Neutrophil (primary cell): ENCODE data around the gene NAT9.

Source experiments
- H3K27ac ChIP-seq: fragments of 200-600 bp; sonication (generic); 2 replicates; pipeline ENCODE4 v1.5.1; 2016; ENCODE audit warnings: mild to moderate bottlenecking, moderate library complexity
- H3K27me3 ChIP-seq: fragments of 200-600 bp; sonication (generic); 2 replicates; pipeline ENCODE4 v1.6.0; 2016; ENCODE audit warnings: mild to moderate bottlenecking
- H3K36me3 ChIP-seq: fragments of 200-600 bp; sonication (generic); 2 replicates; pipeline ENCODE4 v1.5.1; 2017
- H3K4me1 ChIP-seq, 2 experiments: fragments of 200-600 bp in 1 of 2; sonication (generic) in 1 of 2; 1 replicate in 1 of 2; 2 replicates in 1 of 2; pipeline versions ENCODE4 v1.5.1 to v1.6.1; 2013 to 2016; ENCODE audit warnings: low read depth in 1 of 2, low read length in 1 of 2, mild to moderate bottlenecking in 1 of 2, moderate library complexity in 1 of 2; ENCODE audit not compliant: control insufficient read depth in 1 of 2, insufficient read depth in 1 of 2
- H3K4me3 ChIP-seq, 2 experiments: fragments of 200-600 bp in 1 of 2; sonication (generic) in 1 of 2; 1 replicate in 1 of 2; 2 replicates in 1 of 2; pipeline ENCODE4 v1.5.1; 2013 to 2016; ENCODE audit warnings: low read depth in 1 of 2, low read length in 1 of 2, mild to moderate bottlenecking in 1 of 2, moderate library complexity in 1 of 2
- H3K9me3 ChIP-seq: fragments of 200-600 bp; sonication (generic); 2 replicates; pipeline ENCODE4 v1.5.1; 2016
- TF ChIP-seq, protein P1 (sequence below): fragments of 200-600 bp; sonication (generic); IDR thresholded peaks from 2 replicates; pipeline ENCODE4 v1.5.1; 2016; ENCODE audit warnings: antibody characterized with exemption

The NAT9 gene

DNA sequence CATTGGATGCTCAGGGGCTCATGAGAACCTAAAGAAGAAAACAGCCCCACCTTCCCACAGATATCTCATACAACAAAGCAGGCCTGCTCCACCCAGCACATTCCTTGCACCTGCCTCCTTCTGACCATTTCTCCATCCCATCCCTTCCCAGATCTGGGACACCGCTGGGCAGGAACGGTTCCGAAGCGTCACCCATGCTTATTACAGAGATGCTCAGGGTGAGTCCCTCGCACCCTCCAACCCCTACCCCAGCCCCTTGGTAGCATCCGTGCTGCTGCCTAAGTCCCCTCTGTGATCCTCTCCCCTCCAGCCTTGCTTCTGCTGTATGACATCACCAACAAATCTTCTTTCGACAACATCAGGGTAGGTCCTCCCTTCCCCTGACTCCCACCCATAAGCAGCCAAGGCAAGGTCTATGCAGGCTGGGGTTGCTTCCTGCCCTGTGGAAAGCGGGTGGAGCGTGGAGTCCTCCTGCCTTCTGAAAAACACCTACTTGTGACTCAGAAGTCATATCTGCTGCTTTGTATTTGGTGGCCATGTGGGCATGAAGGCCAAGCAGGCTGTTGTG is 33.1 kb downstream of the NAT9 start:
- Histone ChIP-seq H3K27me3 (no peaks in the 10 kb centered on the region), H3K27ac (peak overlapping the region; percentile 98), H3K4me1 (peaks cover 99 to 100% of the 10 kb centered on the region in 2 experiments), H3K36me3 (peaks cover 38% of the 10 kb centered on the region), H3K4me3 (peak overlapping the region; percentile 53 to 89), H3K9me3 (no peaks in the 10 kb centered on the region)
- TF ChIP-seq, protein P1, sequence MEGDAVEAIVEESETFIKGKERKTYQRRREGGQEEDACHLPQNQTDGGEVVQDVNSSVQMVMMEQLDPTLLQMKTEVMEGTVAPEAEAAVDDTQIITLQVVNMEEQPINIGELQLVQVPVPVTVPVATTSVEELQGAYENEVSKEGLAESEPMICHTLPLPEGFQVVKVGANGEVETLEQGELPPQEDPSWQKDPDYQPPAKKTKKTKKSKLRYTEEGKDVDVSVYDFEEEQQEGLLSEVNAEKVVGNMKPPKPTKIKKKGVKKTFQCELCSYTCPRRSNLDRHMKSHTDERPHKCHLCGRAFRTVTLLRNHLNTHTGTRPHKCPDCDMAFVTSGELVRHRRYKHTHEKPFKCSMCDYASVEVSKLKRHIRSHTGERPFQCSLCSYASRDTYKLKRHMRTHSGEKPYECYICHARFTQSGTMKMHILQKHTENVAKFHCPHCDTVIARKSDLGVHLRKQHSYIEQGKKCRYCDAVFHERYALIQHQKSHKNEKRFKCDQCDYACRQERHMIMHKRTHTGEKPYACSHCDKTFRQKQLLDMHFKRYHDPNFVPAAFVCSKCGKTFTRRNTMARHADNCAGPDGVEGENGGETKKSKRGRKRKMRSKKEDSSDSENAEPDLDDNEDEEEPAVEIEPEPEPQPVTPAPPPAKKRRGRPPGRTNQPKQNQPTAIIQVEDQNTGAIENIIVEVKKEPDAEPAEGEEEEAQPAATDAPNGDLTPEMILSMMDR = no peak

DNA sequence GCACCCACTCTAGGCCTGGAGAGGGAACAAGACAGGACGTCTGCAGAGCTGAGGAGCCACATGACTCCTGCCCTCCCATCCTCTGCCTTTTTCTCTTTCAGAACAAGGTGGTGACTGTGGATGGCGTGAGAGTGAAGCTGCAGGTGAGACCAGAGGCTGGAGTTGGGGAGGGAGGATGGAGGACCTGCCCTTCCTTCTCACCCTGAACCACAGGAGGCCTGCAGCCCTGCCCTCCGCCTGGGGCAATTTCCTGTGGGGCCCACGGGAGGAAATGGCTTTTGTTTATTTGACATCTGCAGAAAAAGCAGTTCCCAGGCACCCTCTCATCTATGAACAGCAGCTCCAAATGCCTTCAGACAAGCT is 34.0 kb downstream of the NAT9 start:
- TF ChIP-seq, protein P1 = no peak
- Histone ChIP-seq H3K27me3 (no peaks in the 10 kb centered on the region), H3K4me1 (peaks cover 98% of the 10 kb centered on the region in 2 experiments)

DNA sequence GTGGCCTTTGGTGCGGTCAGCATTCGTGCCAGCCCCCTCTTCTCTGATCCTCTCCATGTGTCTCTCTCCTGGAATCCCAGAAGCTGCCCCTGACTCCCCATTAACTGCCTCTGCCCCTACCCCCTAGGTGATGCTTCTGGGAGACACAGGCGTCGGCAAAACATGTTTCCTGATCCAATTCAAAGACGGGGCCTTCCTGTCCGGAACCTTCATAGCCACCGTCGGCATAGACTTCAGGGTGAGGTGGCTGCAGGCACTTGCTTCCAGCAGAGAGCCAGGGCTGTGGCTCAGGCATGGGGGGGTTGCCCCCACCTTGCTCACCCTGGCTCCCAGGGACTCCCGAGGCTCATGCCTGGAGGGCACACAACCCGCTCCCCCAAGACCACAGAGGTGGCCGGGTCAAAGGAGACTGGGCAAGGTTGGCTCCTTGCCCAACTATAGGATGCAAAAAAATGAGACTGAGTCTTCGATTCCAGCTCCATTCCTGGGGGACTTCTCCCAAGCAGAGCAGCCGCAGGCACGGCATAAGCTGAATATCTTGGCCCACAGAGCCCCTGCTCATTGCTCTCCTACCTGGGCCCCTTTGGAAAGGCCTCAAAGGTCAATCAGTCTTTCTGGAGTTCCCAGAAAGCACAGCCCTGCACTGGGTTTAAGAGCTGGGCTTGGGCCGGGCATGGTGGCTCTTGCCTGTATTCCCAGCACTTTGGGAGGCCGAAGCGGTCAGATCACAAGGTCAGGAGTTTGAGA is 35.3 kb downstream of the NAT9 start:
- H3K27me3 ChIP-seq = no peaks in the 10 kb centered on the region
- peaks cover 26% of the 10 kb centered on the region for H3K36me3 ChIP-seq
- peak overlapping the region; percentile 23 to 89 for H3K4me3 ChIP-seq
- TF ChIP-seq, protein P1 = no peak
- peaks cover 94 to 95% of the 10 kb centered on the region in 2 experiments for H3K4me1 ChIP-seq
- H3K9me3 ChIP-seq = no peaks in the 10 kb centered on the region
- peak overlapping the region; percentile 98 for H3K27ac ChIP-seq

More for the DNA sequence above, 34.0 kb downstream of the NAT9 start:
- Histone ChIP-seq H3K27ac (peak overlapping the region; percentile 98), H3K4me3 (peak overlapping the region; percentile 53 to 89), H3K9me3 (no peaks in the 10 kb centered on the region), H3K36me3 (peaks cover 38% of the 10 kb centered on the region)

DNA sequence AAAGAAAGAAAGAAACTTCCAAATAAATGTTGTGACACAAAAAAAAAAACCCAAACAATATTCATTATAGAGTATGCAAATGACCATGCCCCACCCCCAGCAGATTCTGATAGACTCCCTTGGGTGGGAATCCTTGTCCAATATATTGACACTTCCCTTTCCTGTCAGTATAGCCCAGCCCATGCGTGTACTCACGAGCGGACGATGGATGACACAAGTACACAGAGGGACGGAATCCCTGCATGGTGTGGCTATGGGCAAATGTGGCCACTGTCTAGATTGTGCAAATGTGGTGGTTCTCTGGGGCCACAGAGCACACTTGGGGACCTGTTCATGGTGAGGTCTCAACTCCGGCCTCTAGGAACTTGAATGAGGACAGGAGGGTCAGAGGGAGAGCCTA is 36.0 kb downstream of the NAT9 start:
- peak overlapping the region; percentile 4 to 89 for H3K4me3 ChIP-seq
- peaks cover 20% of the 10 kb centered on the region for H3K36me3 ChIP-seq
- H3K9me3 ChIP-seq = no peaks in the 10 kb centered on the region
- peak overlapping the region; percentile 98 for H3K27ac ChIP-seq
- H3K27me3 ChIP-seq = no peaks in the 10 kb centered on the region
- TF ChIP-seq, protein P1 = no peak
- H3K4me1 ChIP-seq = peaks cover 90 to 93% of the 10 kb centered on the region in 2 experiments

DNA sequence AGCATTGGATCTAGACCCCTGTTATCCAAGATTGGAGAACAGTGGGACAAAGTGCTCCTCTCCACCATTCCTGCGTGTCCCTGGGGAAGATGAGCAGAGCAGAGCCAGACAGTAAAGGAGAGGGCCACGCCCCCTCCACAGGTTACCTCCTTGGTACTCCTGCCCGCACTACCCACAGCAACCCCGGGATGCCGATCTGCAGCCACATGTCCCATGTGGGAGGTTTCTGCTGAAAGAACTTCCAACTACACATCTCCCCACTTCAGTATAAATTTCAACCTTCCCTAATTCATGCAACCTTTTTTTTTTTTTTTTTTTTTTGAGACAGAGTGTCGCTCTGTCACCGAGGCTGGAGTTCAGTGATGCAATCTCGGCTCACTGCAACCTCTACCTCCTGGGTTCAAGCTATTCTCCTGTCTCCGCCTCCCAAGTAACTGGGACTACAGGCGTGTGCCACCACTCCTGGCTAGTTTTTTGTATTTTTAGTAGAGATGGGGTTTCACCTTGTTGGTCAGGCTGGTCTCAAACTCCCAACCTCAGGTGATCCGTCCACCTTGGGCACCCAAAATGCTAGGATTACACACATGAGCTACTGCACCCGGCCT is 36.8 kb downstream of the NAT9 start:
- TF ChIP-seq, protein P1 = no peak
- H3K36me3 ChIP-seq = peaks cover 15% of the 10 kb centered on the region
- peak overlapping the region; percentile 98 for H3K27ac ChIP-seq
- H3K4me1 ChIP-seq = peaks cover 81 to 86% of the 10 kb centered on the region in 2 experiments
- peak overlapping the region; percentile 82 to 89 for H3K4me3 ChIP-seq
- no peaks in the 10 kb centered on the region for H3K27me3 ChIP-seq
- H3K9me3 ChIP-seq = no peaks in the 10 kb centered on the region
